Stimulated activated CD8-positive, alpha-beta memory T cell treated with anti-CD3 and anti-CD28 coated beads, Interleukin-4, amount 100 ng/mL, for 24 hours (primary cell): ENCODE measurements around the gene CHST1.

Experiments used
- DNase-seq: peaks from one replicate; pipeline ENCODE4 v3.0.0-alpha.2; 2020; ENCODE audit warnings: low read depth

The CHST1 gene

GRCh38 chr11:45644981-45645889 lies 20.2 kb downstream of the CHST1 start:
- DNase-seq, result no peak

DNA sequence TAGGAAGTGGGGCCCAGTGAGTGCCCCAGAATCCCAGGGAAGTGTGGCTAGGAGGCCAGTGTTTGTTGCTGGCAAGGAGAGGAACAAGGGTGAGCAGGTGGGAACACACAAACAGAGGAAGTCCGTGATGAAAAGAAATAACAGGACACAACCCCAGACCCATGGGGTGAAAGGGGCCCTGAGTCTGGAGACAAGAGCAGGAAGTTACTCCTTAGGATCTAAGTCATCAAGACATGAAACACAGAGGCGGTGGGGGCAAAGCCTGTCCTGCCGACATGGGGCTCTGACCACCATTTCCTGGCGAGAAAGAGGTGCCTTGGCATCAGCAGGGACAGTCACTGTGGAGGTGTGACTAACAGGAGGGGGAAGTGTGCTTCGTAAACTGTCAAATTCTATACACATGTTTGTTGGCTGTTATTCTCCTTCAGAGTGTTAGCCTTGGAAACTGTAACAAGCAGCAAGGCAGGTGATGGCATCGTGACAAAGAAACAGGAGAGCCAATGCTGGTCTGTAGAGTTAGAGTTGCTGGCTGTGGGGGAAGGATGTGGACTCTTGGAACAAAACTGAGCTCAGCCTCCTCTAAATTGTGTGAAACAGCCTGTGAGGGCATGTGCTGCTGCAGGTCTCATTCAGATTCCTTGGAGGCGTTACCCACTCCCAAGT lies 21.7 kb downstream of the CHST1 start:
- no peak for DNase-seq

- no peak for DNase-seq
Observed at GRCh38 chr11:45641961-45642360, 23.5 kb downstream of the CHST1 start.

DNA sequence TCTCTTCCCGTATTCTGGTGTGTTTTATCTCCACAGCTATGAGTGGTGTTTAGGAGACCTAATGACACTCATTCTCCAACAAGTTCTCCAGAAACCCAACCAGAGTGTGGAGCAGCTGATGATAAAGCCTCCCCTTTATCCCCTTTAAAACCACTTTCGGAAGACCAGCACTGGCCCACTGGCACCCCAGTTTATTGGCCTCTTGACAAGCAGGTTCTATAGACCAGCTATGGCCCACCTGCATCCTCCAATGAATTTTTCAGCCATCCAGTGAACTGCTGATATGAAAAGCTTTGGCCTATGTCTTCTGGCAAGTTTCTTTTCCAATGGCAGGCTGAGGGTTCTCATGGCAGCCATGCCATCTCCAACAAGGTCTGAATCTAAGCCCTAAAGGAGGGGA lies 27.4 kb downstream of the CHST1 start:
- no peak for DNase-seq

- no peak for DNase-seq
Observed at GRCh38 chr11:45635907-45636306, 29.5 kb downstream of the CHST1 start.

DNA sequence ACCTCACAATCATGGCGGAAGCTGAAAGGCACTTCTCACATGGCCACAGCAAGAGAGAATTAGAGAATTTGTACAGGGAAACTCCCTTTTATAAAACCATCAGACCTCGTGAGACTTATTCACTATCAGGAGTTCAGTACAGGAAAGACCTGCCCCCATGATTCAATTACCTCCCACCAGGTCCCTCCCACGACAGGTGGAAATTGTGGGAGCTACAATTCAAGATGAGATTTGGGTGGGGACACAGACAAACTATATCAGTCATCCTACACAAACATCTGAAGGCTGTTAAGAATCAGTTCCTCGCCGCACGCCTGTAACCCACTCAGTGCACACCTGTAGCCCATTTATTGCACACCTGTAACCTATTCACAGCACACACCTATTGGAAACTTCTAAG lies 39.8 kb downstream of the CHST1 start:
- DNase-seq, result no peak

GRCh38 chr11:45624095-45624494 lies 41.3 kb downstream of the CHST1 start:
- no peak for DNase-seq

DNA sequence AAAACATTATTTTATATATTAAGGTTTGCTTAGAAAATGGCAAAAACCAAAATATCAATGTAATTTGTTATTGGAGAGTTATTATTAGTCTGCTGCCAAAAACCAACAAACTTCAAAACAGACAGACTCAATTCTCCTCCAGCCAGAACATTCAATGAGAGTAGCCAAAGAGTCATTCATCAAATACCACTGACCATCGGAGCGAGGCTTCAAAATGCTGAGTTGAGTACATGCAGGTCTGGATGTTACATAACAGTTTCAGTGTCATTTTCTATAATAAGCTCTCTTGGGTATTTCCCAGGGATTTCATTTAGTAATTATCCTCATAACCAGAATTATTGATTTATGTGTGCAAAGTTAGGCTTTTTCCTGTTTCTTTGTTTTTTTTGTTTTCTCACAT lies 42.6 kb downstream of the CHST1 start:
- DNase-seq, result no peak

GRCh38 chr11:45622283-45622682 lies 43.1 kb downstream of the CHST1 start:
- no peak for DNase-seq

DNA sequence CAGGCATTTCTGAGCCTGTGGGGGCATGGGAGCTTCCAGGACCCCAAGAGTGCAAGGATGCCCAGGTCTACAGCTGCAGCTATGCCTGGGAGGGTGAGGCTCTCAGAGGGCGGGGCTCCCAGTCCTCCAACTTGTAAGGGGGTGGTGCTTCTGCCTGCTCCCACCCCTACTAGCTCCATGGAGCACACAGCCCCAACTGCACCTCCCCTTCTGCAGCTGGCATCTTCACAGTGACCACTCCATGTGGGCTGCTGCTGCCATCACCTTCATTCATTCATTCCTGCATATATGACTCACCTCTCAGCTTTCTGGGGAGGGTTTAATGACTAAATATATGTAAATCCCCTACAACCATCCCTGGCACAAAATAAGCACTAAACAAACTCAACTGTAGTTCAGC lies 43.8 kb downstream of the CHST1 start:
- no peak for DNase-seq

DNA sequence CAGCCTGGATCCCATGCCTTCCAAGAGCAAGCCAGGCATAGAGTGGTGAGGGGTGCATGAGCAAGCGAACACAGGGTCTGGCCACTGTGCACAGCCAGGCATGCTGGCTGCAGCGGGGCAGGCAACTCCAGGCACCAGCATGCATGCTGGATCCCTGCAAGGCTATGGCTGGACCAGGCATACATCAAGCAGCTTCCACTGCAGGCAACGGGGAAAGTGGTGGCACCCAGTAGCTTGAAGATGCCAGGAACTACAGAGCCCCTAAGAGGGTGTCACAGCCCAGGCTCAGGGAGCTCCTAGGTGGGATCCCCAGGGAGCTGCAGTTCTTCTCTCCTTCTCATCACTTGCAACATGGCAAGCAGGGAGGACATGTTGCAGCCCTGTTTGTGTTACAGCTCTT lies 45.2 kb downstream of the CHST1 start:
- no peak for DNase-seq

DNA sequence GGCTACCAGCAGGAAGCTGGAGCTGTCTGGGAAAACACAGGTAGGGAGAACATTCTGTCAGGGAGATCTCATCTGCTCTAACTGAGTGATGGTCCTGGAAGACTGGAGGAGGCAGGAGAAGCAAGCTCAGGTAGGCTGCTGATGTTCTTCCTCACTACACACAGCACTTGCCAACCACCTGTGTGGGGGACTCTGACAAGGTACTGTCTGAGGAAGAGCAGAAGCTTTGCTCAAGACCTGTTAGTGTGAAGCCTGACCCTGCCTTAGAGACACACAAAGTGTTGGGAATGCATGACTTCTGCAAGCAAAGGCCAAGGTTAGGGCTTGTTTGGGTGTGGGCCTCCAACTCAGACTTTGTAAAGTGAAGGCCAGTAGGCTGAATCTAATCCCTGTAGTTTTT lies 46.5 kb downstream of the CHST1 start:
- DNase-seq, result no peak

DNA sequence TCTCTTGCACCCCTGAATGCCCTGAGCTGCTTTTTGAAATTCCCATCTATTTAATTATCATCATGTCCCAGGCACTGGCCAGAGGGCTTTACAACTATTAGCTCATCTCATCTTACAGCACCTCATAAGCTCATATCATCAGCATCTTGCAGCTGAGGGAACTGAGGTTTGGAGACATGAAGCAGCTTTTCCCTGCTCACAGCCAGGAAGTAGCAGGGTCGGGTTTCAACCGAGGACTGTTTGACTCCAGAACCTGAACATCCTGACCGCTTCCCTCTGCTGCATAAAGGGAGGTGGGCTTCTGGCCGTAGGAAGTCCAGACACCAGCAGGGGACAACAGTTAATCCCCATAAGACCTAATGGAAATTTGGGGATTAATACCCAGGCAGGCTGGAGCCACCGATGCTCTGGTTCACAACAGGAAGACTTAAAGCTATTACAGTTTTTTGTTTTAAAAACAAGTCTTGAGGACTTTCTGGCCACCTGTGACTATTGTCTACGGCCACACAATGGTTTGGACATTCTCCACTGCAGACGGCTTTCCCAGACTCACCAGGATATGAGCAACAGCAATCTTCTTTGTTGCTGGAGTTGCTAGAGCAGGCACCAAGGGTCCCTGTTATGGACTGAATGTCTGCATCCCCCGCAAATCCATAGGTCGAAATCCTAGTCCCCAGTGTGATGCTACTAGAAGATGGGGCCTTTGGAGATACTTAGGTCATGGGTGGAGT lies 47.4 kb downstream of the CHST1 start:
- DNase-seq, result no peak

- DNase-seq, result no peak
Observed at GRCh38 chr11:45616802-45617549, 48.4 kb downstream of the CHST1 start.

DNA sequence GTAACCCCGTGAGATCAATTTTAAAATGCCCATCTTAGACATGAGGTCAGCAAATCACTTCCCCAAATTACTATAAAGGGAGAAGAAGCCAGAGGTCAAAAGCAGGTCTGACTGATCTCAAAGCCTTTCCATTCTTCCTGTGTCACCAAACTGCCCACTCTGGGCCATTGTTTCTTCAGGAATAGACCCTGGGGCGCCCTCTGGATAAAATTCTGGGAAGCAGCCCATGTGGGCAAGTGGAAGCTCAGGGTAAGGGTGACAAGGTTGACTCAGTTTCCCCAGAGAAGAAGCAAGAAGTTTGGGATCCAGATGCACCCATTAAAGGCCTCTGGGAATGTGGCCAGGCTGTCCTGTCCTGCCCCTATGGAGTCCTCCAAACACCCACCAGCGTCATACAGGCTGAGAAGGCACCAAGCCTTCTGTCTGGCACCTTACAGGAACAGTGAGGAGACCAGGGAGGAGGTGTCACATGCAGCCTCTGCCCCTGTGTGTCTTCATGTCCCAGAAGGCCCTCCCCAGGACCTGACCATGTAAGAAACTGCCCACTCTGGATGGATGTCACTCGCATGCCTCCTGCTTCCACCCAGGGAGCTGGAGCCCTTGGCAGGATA lies 50.1 kb downstream of the CHST1 start:
- no peak for DNase-seq

GRCh38 chr11:45614196-45614828 lies 51.1 kb downstream of the CHST1 start:
- DNase-seq, result no peak

DNA sequence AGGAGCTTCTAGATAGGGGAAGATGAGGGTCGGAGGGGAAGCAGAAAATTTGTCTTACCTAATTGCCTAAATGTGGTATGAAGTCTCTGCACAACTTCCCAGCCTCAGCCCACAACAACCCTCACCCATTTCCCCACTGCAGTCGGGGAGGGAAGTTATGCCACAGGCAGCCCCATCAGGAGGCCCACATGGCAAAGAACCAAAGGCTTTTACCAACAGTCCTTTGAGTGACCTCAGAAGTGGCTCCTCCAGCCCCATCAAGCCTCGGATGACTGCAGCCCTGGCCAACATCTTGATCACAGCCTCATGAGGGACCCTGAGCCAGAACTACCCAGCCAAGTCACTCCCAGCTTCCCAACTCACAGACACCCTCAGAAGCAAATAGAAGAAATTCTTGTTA lies 54.8 kb downstream of the CHST1 start:
- DNase-seq, result no peak

DNA sequence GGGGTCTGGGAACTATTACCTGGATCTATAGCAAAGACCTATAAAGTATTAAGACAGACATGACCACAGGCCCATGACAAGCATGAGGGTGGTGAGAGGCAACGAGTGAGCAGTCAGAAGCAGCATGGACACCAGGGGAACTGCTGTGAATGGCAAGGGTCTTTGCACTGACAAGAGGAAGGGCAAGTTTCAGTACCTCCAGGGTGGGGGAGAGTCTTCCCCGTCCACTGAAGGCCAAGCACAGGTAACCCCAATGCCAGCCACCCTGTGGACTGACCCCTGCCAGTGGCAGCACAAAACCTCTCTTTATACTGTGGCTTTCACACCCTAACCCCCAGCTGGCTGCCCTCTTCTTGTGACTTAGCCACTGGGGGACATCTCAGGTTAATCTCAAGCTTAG lies 55.5 kb downstream of the CHST1 start:
- no peak for DNase-seq

DNA sequence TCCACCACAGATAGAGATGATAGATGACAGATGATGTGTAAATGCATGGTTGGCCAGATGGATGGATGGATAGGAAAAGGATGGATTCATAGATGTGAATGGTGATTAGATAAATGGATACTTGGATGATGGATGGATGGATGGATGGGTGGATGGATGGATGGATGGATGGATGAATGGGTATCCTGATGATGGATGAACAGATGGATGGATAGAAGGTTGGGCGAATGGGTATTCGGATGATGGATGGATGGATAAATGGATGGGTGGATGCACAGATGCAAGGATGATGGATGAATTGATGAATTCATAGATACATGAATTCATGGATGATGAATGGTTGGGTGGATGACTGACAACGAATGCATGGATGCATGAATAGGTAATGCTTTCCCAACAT lies 56.1 kb downstream of the CHST1 start:
- no peak for DNase-seq

DNA sequence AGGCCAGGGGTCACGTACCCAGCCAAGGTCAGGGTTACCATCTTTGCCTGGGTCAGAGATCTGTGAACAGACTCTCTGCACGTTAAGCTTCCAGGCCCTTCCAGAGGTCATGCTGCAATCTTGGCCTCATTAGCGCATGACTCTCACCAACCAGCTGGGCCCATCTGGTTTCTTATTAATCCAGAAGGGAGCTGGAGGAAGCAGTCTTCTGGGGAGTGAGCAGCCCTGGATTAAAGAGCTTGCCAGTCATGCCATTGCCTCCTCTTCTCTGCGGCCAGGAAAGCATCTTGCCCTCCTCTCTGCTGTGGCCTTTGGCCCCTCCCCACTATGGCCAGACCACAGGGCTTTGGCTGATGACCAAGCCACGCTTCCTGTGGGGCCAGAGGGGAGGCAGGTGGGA lies 57.4 kb downstream of the CHST1 start:
- no peak for DNase-seq
